Measurements from ENCODE around the gene C6orf52.

DNA sequence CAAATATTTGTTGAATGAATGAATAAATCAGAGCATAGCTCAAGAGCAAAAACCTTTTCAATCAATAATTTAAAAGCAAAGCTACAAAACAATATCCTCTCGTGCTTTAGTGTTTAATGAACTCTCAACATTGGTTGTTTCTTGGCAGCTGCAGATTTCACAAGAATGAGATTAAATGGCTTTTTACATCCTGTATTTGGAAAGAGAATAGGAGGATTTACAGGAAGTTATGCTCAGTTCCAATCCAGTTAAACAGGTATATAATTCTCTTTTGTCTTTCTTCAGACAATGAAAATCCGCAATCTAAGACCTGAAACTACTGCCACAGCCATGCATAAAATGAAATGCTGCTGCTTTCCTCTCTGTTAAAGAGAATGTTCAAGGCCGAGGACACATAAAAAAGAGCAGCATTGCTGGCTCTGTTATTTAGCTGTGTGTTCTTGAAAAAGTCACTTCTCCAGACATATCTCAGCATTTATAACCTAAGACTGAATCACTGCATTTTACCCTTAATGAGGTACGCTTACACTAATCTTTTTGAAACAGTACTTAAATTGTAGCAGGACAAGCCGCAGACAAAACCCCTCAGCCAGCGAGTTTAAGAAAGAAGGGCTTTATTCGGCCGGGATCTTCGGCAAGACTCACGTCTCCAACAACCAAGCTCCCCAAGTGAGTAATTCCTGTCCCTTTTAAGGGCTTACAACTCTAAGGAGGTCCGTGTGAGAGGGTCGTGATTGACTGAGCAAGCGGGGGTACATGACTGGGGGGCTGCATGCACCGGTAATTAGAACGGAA is 3.6 kb downstream of the C6orf52 start:
- no peak for TF ChIP-seq POLR2A (IDR thresholded peaks at IDR 0.05)
- TF ChIP-seq, protein P1, sequence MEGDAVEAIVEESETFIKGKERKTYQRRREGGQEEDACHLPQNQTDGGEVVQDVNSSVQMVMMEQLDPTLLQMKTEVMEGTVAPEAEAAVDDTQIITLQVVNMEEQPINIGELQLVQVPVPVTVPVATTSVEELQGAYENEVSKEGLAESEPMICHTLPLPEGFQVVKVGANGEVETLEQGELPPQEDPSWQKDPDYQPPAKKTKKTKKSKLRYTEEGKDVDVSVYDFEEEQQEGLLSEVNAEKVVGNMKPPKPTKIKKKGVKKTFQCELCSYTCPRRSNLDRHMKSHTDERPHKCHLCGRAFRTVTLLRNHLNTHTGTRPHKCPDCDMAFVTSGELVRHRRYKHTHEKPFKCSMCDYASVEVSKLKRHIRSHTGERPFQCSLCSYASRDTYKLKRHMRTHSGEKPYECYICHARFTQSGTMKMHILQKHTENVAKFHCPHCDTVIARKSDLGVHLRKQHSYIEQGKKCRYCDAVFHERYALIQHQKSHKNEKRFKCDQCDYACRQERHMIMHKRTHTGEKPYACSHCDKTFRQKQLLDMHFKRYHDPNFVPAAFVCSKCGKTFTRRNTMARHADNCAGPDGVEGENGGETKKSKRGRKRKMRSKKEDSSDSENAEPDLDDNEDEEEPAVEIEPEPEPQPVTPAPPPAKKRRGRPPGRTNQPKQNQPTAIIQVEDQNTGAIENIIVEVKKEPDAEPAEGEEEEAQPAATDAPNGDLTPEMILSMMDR (IDR thresholded peaks at IDR 0.05 in 4 of 5, conservative IDR thresholded peaks at IDR 0.05 in 1 of 5) = no peak
